ENCODE results near the gene GRIK2. TPM values are rescaled to one million over a fixed set of nuclear protein-coding genes. Genes with fewer than 3 reads are reported as not detected.

GRIK2 gene
- total RNA-seq, 1 experiment from 2014 or later: 0.29 TPM

GRCh38 chr6:101683884-101684283, 290.4 kb downstream of the GRIK2 start:
- H3K27me3 Mint-ChIP-seq (ENCODE audit: insufficient read depth, unreplicated experiment): no peaks in the 10 kb centered on the region
- Histone ChIP-seq H3K4me3 (ENCODE audit: low read depth, low read length) (no peak overlapping the region), H3K4me1 (no peaks in the 10 kb centered on the region), H3K27me3 (replicated peaks; ENCODE audit: control insufficient read depth, insufficient read depth, low read length) (no peaks in the 10 kb centered on the region), H3K36me3 (ENCODE audit: control insufficient read depth, insufficient read depth, low read length) (no peaks in the 10 kb centered on the region), H3K9me3 (no peaks in the 10 kb centered on the region)
- no peaks in the 10 kb centered on the region for H3K9me3 Mint-ChIP-seq (ENCODE audit: unreplicated experiment)
- no peak overlapping the region for H3K27ac Mint-ChIP-seq (ENCODE audit: unreplicated experiment)
- DNase-seq: no peak
- no peaks in the 10 kb centered on the region for H3K4me1 Mint-ChIP-seq (ENCODE audit: low read depth, unreplicated experiment)
- ChIA-PET CTCF (no interaction called here), POLR2A (no interaction called here)
- no peaks in the 10 kb centered on the region for H3K36me3 Mint-ChIP-seq (ENCODE audit: insufficient read depth, unreplicated experiment)
- no peak overlapping the region for H3K4me3 Mint-ChIP-seq (ENCODE audit: unreplicated experiment)
- intact Hi-C loops (cut with micrococcal nuclease; ENCODE audit: unreplicated experiment): no loop called here
- BruUV-seq (replicated peaks): no TSS peak
- TF ChIP-seq CTCF (IDR thresholded peaks at IDR 0.05; ENCODE audit: insufficient read depth in 1 of 2, low read depth in 1 of 2, low read length in 1 of 2, severe bottlenecking in 1 of 2, unreplicated experiment in 1 of 2): no peak

- no peak for TF ChIP-seq CTCF (IDR thresholded peaks at IDR 0.05; ENCODE audit: insufficient read depth in 1 of 2, low read depth in 1 of 2, low read length in 1 of 2, severe bottlenecking in 1 of 2, unreplicated experiment in 1 of 2)
- no peaks in the 10 kb centered on the region for H3K27me3 ChIP-seq (replicated peaks; ENCODE audit: control insufficient read depth, insufficient read depth, low read length)
- POLR2A ChIA-PET: no interaction called here
- no peaks in the 10 kb centered on the region for H3K36me3 ChIP-seq (ENCODE audit: control insufficient read depth, insufficient read depth, low read length)
- no peaks in the 10 kb centered on the region for H3K9me3 ChIP-seq
- DNase-seq: no peak
- no peaks in the 10 kb centered on the region for H3K4me1 ChIP-seq
- Mint-ChIP-seq H3K4me3 (ENCODE audit: unreplicated experiment) (no peak overlapping the region), H3K27me3 (ENCODE audit: insufficient read depth, unreplicated experiment) (peaks cover 2% of the 10 kb centered on the region), H3K36me3 (ENCODE audit: insufficient read depth, unreplicated experiment) (no peaks in the 10 kb centered on the region), H3K27ac (ENCODE audit: unreplicated experiment) (no peak overlapping the region), H3K9me3 (ENCODE audit: unreplicated experiment) (no peaks in the 10 kb centered on the region), H3K4me1 (ENCODE audit: low read depth, unreplicated experiment) (no peaks in the 10 kb centered on the region)
- intact Hi-C loops (cut with micrococcal nuclease; ENCODE audit: unreplicated experiment): no loop called here
- H3K4me3 ChIP-seq (ENCODE audit: low read depth, low read length): no peak overlapping the region
- CTCF ChIA-PET: no interaction called here
- BruUV-seq (replicated peaks): no TSS peak
Measured at GRCh38 chr6:101686653-101687052, 293.1 kb downstream of the GRIK2 start.

- H3K4me1 Mint-ChIP-seq (ENCODE audit: low read depth, unreplicated experiment): no peaks in the 10 kb centered on the region
- H3K4me1 ChIP-seq: no peaks in the 10 kb centered on the region
- no peaks in the 10 kb centered on the region for H3K36me3 Mint-ChIP-seq (ENCODE audit: insufficient read depth, unreplicated experiment)
- no peak overlapping the region for H3K4me3 ChIP-seq (ENCODE audit: low read depth, low read length)
- no peaks in the 10 kb centered on the region for H3K9me3 ChIP-seq
- no peak for TF ChIP-seq CTCF (IDR thresholded peaks at IDR 0.05; ENCODE audit: insufficient read depth in 1 of 2, low read depth in 1 of 2, low read length in 1 of 2, severe bottlenecking in 1 of 2, unreplicated experiment in 1 of 2)
- ChIA-PET POLR2A (no interaction called here), CTCF (no interaction called here)
- H3K9me3 Mint-ChIP-seq (ENCODE audit: unreplicated experiment): no peaks in the 10 kb centered on the region
- no TSS peak for BruUV-seq (replicated peaks)
- H3K36me3 ChIP-seq (ENCODE audit: control insufficient read depth, insufficient read depth, low read length): no peaks in the 10 kb centered on the region
- DNase-seq: no peak
- H3K27me3 Mint-ChIP-seq (ENCODE audit: insufficient read depth, unreplicated experiment): peaks cover 2% of the 10 kb centered on the region
- H3K27ac Mint-ChIP-seq (ENCODE audit: unreplicated experiment): no peak overlapping the region
- H3K4me3 Mint-ChIP-seq (ENCODE audit: unreplicated experiment): no peak overlapping the region
- H3K27me3 ChIP-seq (replicated peaks; ENCODE audit: control insufficient read depth, insufficient read depth, low read length): no peaks in the 10 kb centered on the region
- intact Hi-C loops (cut with micrococcal nuclease; ENCODE audit: unreplicated experiment): no loop called here
Measured at GRCh38 chr6:101689156-101689555, 295.6 kb downstream of the GRIK2 start.
